G401.6 (cell line): ENCODE results near the gene SLC39A7.
"Not testable (repeated sequence)": the region's sequence is repeated elsewhere in the genome, so short reads cannot be mapped to it uniquely, and the experiment has no call there.

Experiments
- FAIRE-seq: peaks from 2 replicates; lab custom pipeline; 2012; peaks lifted over from hg19 to GRCh38; lab: Jason Lieb, UNC

The SLC39A7 gene

GRCh38 chr6:33205191-33206026 is 4.7 kb downstream of the SLC39A7 start:
- no peak for FAIRE-seq

- no peak for FAIRE-seq
These were observed 5.6 kb downstream of the SLC39A7 start for GRCh38 chr6:33206027-33206863.

GRCh38 chr6:33206864-33207551 is 6.3 kb downstream of the SLC39A7 start:
- FAIRE-seq, result no peak

- FAIRE-seq, result no peak
These were observed 7.0 kb downstream of the SLC39A7 start for GRCh38 chr6:33207552-33208090.

GRCh38 chr6:33208091-33208967 is 7.7 kb downstream of the SLC39A7 start, which contains the start of gene RING1:
TSS of gene RING1 (plus strand) at chr6:33208500. CDS start at chr6:33208823, 323 bp downstream.
- FAIRE-seq, result no peak

- no peak for FAIRE-seq
These were observed 9.2 kb downstream of the SLC39A7 start for GRCh38 chr6:33209856-33210255.

- no peak for FAIRE-seq
These were observed 10.5 kb downstream of the SLC39A7 start for GRCh38 chr6:33211136-33211535.

- FAIRE-seq, result no peak
These were observed 11.2 kb downstream of the SLC39A7 start for GRCh38 chr6:33211666-33212422.

GRCh38 chr6:33212857-33213165 is 12.1 kb downstream of the SLC39A7 start:
- FAIRE-seq, result no peak

- no peak for FAIRE-seq
These were observed 12.7 kb downstream of the SLC39A7 start for GRCh38 chr6:33213166-33213988.

- FAIRE-seq, result no peak
These were observed 13.3 kb downstream of the SLC39A7 start for GRCh38 chr6:33213989-33214335.

- FAIRE-seq, result no peak
These were observed 14.8 kb downstream of the SLC39A7 start for GRCh38 chr6:33215271-33216116.

- no peak for FAIRE-seq
These were observed 15.5 kb downstream of the SLC39A7 start for GRCh38 chr6:33216117-33216649.

- FAIRE-seq, result no peak
These were observed 16.6 kb downstream of the SLC39A7 start for GRCh38 chr6:33217246-33217645.

- no peak for FAIRE-seq
These were observed 17.0 kb downstream of the SLC39A7 start for GRCh38 chr6:33217681-33218080.

- FAIRE-seq, result not testable (repeated sequence)
These were observed 25.9 kb downstream of the SLC39A7 start for GRCh38 chr6:33226503-33227120.

GRCh38 chr6:33235221-33235634 is 34.6 kb downstream of the SLC39A7 start:
- FAIRE-seq, result no peak

- FAIRE-seq, result no peak
These were observed 35.7 kb downstream of the SLC39A7 start for GRCh38 chr6:33236328-33236727.
